Measurements from ENCODE around the gene PRSS27. TPM values are rescaled to one million over a fixed set of nuclear protein-coding genes. Genes with fewer than 3 reads are reported as not detected.

Gene PRSS27
- polyA plus RNA-seq, 1 of the 3 experiments (the other 2 are of a cell fraction), result 7.7 TPM

DNA sequence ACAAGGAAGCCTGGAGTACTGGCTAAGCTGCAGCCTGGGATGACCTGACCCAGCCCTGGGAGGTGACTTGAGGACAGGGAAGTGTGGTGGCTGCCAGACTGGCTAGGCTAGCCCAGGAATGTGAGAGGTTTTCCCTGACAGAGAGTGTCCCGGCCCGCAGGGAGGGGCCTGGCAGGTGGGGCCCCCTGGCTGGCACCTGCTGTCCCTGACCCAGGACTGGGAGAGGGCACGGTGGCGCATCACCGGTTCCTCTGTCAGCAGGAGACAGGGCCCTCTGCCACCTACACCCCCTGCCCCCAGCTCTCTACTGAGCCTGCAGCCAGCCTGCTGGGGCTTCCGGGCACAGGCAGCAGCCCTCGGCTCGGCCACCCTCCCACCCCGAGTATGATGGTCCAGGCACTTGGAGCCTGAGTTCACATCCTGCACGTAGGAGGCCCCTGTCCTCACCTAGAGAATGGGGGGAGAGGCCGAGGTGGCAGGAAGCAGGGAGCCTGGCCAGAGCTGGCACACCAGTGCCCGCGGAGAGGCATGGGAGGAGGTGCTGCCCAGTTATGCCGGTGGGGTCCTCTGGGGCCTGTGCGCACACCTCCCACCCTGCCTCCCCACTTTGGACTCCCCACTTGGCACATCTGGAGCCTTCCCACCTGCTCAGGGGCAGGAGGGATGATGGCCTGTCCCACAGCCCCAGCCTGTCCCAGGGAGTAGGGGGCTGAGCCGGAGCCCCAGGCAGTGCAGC is 528 bp downstream of the PRSS27 start:
- H3K4me1 ChIP-seq (ENCODE audit: control insufficient read depth in 1 of 2, insufficient read depth in 2 of 2, low read depth in 1 of 2, low read length in 1 of 2), result peaks cover 3 to 11% of the 10 kb centered on the region in 2 experiments; a peak in 1 of 4 replicates
- no peak overlapping the region for H2AFZ ChIP-seq (ENCODE audit: low read depth)
- H3K9me2 ChIP-seq, result no peaks in the 10 kb centered on the region
- TF ChIP-seq TCF12 (IDR thresholded peaks at IDR 0.05) (no peak), FOXM1 (IDR thresholded peaks at IDR 0.05; ENCODE audit: low read depth) (no peak), GATA2 (CRISPR knock-in tag; IDR thresholded peaks at IDR 0.05) (no peak), NFIC (IDR thresholded peaks at IDR 0.05; ENCODE audit: borderline replicate concordance) (no peak), SMC3 (IDR thresholded peaks at IDR 0.05; ENCODE audit: low read depth, low read length) (no peak), NRF1 (IDR thresholded peaks at IDR 0.05; ENCODE audit: low read depth, low read length) (no peak), EP300 (IDR thresholded peaks at IDR 0.05; ENCODE audit: borderline replicate concordance in 1 of 2, low read depth in 1 of 2, low read length in 1 of 2) (no peak), FOSL2 (IDR thresholded peaks at IDR 0.05; ENCODE audit: borderline replicate concordance, low read depth) (no peak), FOXJ3 (CRISPR knock-in tag; IDR thresholded peaks at IDR 0.05) (no peak), POLR2AphosphoS5 (IDR thresholded peaks at IDR 0.05; ENCODE audit: low read depth, low read length) (no peak), SIN3A (IDR thresholded peaks at IDR 0.05; ENCODE audit: borderline replicate concordance, low read depth, low read length) (no peak), RCOR1 (IDR thresholded peaks at IDR 0.05; ENCODE audit: low read length) (no peak), JUND (IDR thresholded peaks at IDR 0.05) (no peak), MEF2A (IDR thresholded peaks at IDR 0.05; ENCODE audit: borderline replicate concordance, low read depth) (no peak), ELF1 (IDR thresholded peaks at IDR 0.05) (no peak), RXRA (IDR thresholded peaks at IDR 0.05; ENCODE audit: borderline replicate concordance, low read depth) (no peak), MXI1 (IDR thresholded peaks at IDR 0.05; ENCODE audit: low read depth, low read length) (no peak)
- TF ChIP-seq, protein P1, sequence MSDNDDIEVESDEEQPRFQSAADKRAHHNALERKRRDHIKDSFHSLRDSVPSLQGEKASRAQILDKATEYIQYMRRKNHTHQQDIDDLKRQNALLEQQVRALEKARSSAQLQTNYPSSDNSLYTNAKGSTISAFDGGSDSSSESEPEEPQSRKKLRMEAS (IDR thresholded peaks at IDR 0.05; ENCODE audit: low read depth), result no peak
- H3K4me2 ChIP-seq, result peak overlapping the region; percentile 88
- CTCF ChIA-PET, result interaction anchor here (1.1 kb wide), 2 partner anchors 9 to 207 kb away, joined by 3 to 4 read pairs; no protein-coding TSS in a partner anchor
- H3K27me3 ChIP-seq (ENCODE audit: insufficient read depth), result no peaks in the 10 kb centered on the region
- DNase-seq, result no peak
- POLR2A ChIA-PET, result interaction anchor here (0.9 to 2.3 kb wide), 2 partner anchors 37 to 163 kb away, joined by 3 to 8 read pairs; partner anchors contain the start of genes FLYWCH2 and KCTD5
- H3K4me3 ChIP-seq (ENCODE audit: low read depth in 2 of 2, low read length in 1 of 2), result peak overlapping the region in 1 of 2 experiments; percentile 48; a peak in 2 of 4 replicates
- WGBS (ENCODE audit: low lambda C conversion rate), result 74% methylated on average over 5 of the region's 16 CpGs
- H3K9ac ChIP-seq, result no peak overlapping the region; the same call in 1 of the 2 replicates
- no peaks in the 10 kb centered on the region for H3F3A ChIP-seq (replicated peaks; ENCODE audit: insufficient read depth)
- no peaks in the 10 kb centered on the region for H3K9me3 ChIP-seq
- peaks cover 6% of the 10 kb centered on the region; the same call in 1 of the 2 replicates for H3K79me2 ChIP-seq (ENCODE audit: insufficient read depth)
- no peak overlapping the region; a peak in 1 of 4 replicates for H3K27ac ChIP-seq (ENCODE audit: low read depth in 2 of 2, low read length in 1 of 2)
- no peaks in the 10 kb centered on the region for H3K36me3 ChIP-seq (replicated peaks in 1 of 2; ENCODE audit: control insufficient read depth in 1 of 2, insufficient read depth in 2 of 2, low read length in 1 of 2)
- H4K20me1 ChIP-seq (ENCODE audit: insufficient read depth), result no peaks in the 10 kb centered on the region
